HCT116 (cell line): ENCODE results near the gene UTP11.

ENCODE experiments used
- CEBPB ChIP-seq: IDR thresholded peaks from 2 replicates; pipeline ENCODE4 v1.6.1; 2012; ENCODE audit warnings: low read depth
- MAX ChIP-seq: IDR thresholded peaks from 2 replicates; pipeline ENCODE4 v1.6.1; 2012
- POLR2A ChIP-seq: IDR thresholded peaks from 2 replicates; pipeline ENCODE4 v1.7.0; 2011; ENCODE audit warnings: borderline replicate concordance; ENCODE audit not compliant: insufficient read depth, insufficient read length; ENCODE audit errors: extremely low read depth
- POLR2AphosphoS5 ChIP-seq: IDR thresholded peaks from 2 replicates; pipeline ENCODE4 v1.6.1; 2011; ENCODE audit warnings: mild to moderate bottlenecking, low read depth, low read length, moderate library complexity
- RAD21 ChIP-seq: IDR thresholded peaks from 2 replicates; pipeline ENCODE4 v1.6.1; 2012; ENCODE audit warnings: low read depth, mild to moderate bottlenecking
- SIN3A ChIP-seq: IDR thresholded peaks from 2 replicates; pipeline ENCODE4 v1.6.1; 2012; ENCODE audit warnings: low read depth
- TF ChIP-seq, protein P1 (sequence below), 3 experiments: fragments of 200-600 bp in 1 of 3; sonication (generic) in 1 of 3; IDR thresholded peaks in 2 of 3; conservative IDR thresholded peaks in 1 of 3; 2 replicates each; pipeline ENCODE4 v1.5.1; 2012 to 2017; ENCODE audit warnings: low read depth in 2 of 3, low read length in 2 of 3, antibody characterized with exemption in 1 of 3, borderline replicate concordance in 1 of 3, control low read depth in 1 of 3, mild to moderate bottlenecking in 1 of 3, mixed read lengths in 1 of 3, mixed run types in 1 of 3, moderate library complexity in 1 of 3; ENCODE audit not compliant: insufficient read depth in 1 of 3

- TF ChIP-seq SIN3A (no peak), POLR2A (no peak), POLR2AphosphoS5 (no peak), RAD21 (no peak), MAX (no peak), CEBPB (no peak)
- TF ChIP-seq, protein P1, sequence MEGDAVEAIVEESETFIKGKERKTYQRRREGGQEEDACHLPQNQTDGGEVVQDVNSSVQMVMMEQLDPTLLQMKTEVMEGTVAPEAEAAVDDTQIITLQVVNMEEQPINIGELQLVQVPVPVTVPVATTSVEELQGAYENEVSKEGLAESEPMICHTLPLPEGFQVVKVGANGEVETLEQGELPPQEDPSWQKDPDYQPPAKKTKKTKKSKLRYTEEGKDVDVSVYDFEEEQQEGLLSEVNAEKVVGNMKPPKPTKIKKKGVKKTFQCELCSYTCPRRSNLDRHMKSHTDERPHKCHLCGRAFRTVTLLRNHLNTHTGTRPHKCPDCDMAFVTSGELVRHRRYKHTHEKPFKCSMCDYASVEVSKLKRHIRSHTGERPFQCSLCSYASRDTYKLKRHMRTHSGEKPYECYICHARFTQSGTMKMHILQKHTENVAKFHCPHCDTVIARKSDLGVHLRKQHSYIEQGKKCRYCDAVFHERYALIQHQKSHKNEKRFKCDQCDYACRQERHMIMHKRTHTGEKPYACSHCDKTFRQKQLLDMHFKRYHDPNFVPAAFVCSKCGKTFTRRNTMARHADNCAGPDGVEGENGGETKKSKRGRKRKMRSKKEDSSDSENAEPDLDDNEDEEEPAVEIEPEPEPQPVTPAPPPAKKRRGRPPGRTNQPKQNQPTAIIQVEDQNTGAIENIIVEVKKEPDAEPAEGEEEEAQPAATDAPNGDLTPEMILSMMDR (IDR thresholded peaks at IDR 0.05 in 2 of 3, conservative IDR thresholded peaks at IDR 0.05 in 1 of 3; ENCODE audit: borderline replicate concordance in 1 of 3, insufficient read depth in 1 of 3, low read depth in 2 of 3, low read length in 2 of 3): no peak
Measured at GRCh38 chr1:38068980-38069340, 56.4 kb downstream of the UTP11 start.
